ENCODE measurements around the gene DUSP14. TPM values are rescaled to one million over a fixed set of nuclear protein-coding genes. Genes with fewer than 3 reads are reported as not detected.
A peak's percentile ranks its signal among the peaks of the same experiment; 100 is the strongest.

The DUSP14 gene
- total and polyA plus RNA-seq, 9 of the 15 experiments (the other 6 are each of a cell fraction or from before 2014, with no cell fraction given) = 20.2 to 74.0 (median 31.8) TPM

DNA sequence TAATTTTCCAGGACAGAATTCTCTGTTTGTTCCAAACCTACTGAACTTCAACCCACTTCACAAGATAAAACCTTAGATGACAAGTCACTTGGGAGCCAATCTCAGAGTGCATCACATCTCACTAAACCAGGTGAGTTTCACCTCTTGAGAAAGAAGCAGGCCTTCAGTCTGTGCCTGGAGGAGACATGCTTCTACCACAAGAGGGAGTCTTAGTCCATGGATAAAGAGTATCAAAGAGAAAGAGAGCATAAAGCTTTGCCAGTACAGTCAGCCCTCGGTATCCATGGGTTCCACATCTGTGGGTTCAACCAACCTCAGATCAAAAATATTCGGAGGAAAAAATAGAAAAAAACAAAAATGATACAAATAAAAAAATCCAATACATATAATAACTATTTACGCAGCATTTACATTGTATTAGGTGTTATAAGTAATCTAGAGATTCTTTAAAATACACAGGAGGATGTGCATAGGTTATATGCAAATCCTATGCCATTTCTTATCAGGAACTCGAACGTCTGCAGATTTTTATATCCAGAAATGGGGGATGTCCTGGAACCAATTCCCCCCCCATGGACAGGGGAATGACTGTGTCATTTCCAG lies 37.7 kb downstream of the DUSP14 start:
- intact Hi-C loops (cut with micrococcal nuclease) = no loop called here
- ATAC-seq (peak; percentile 90), DNase-seq (ENCODE audit: extremely low read depth in 1 of 4, low spot score in 3 of 4) (peak; percentile 39 to 56 (median 48)), FAIRE-seq (no peak)
- H3K9me1 ChIP-seq (ENCODE audit: control insufficient read depth, insufficient read depth, low read length) = no peaks in the 10 kb centered on the region
- POLR2A ChIA-PET = interaction anchor here (0.6 to 1.2 kb wide), 2 partner anchors 10 to 17 kb away, joined by 3 to 4 read pairs; no protein-coding TSS in a partner anchor
- 36% methylated on average over 5 of the region's 5 CpGs for WGBS (ENCODE audit: insufficient coverage, low coverage, missing lambda C conversion rate)
- BruUV-seq (replicated peaks) = no TSS peak
- in situ Hi-C loops (cut with MboI) = no loop called here
- CTCF ChIA-PET (ENCODE audit: low intra/inter-chr PET ratio) = interaction anchor here (0.6 to 1.1 kb wide), 3 partner anchors 82 to 583 kb away, joined by 3 to 4 read pairs (median 3); partner anchors contain the start of gene SYNRG
- H3K36me3 ChIP-seq (ENCODE audit: control insufficient read depth, insufficient read depth, low read length) = peaks cover 44% of the 10 kb centered on the region; the same call in 2 of the 3 replicates
- H2AFZ ChIP-seq (ENCODE audit: low read depth, low read length) = no peak overlapping the region
- no peaks in the 10 kb centered on the region for H3K9me3 ChIP-seq (replicated peaks; ENCODE audit: control insufficient read depth, insufficient read depth, low read depth, low read length)
- H3K79me2 ChIP-seq (ENCODE audit: control insufficient read depth, insufficient read depth, low read length) = no peaks in the 10 kb centered on the region
- no peak overlapping the region for H3K27ac ChIP-seq (ENCODE audit: extremely low read depth, low read depth, low read length)
- H3K4me1 ChIP-seq (replicated peaks in 1 of 2; ENCODE audit: control insufficient read depth in 2 of 2, insufficient read depth in 2 of 2, low read length in 2 of 2) = no peaks in the 10 kb centered on the region
- H4K20me1 ChIP-seq (replicated peaks; ENCODE audit: control insufficient read depth, insufficient read depth, low read length) = no peaks in the 10 kb centered on the region
- H3K4me2 ChIP-seq (ENCODE audit: insufficient read depth, low read length) = no peak overlapping the region
- no peak overlapping the region for H3K9ac ChIP-seq (ENCODE audit: insufficient read depth in 1 of 2, low read depth in 2 of 2, low read length in 2 of 2)
- no peaks in the 10 kb centered on the region for H3K27me3 ChIP-seq (ENCODE audit: control insufficient read depth in 2 of 2, insufficient read depth in 2 of 2, low read length in 2 of 2)
- H3K4me3 ChIP-seq = no peak overlapping the region
- TF ChIP-seq RAD21 (CRISPR knock-in tag; conservative IDR thresholded peaks at IDR 0.05 in 1 of 2, IDR thresholded peaks at IDR 0.05 in 1 of 2) (peak; percentile 16 to 67; a peak in 2 of 4 replicates), PHB2 (IDR thresholded peaks at IDR 0.05; ENCODE audit: low read depth) (no peak), FOXP1 (CRISPR knock-in tag; IDR thresholded peaks at IDR 0.05) (no peak), TFAM (CRISPR knock-in tag; conservative IDR thresholded peaks at IDR 0.05) (no peak), SMC3 (conservative IDR thresholded peaks at IDR 0.05; ENCODE audit: insufficient read depth, low read depth, low read length) (peak; percentile 49), MTF1 (CRISPR knock-in tag; IDR thresholded peaks at IDR 0.05; ENCODE audit: borderline replicate concordance) (no peak)
- TF ChIP-seq, protein P1, sequence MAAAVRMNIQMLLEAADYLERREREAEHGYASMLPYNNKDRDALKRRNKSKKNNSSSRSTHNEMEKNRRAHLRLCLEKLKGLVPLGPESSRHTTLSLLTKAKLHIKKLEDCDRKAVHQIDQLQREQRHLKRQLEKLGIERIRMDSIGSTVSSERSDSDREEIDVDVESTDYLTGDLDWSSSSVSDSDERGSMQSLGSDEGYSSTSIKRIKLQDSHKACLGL (CRISPR knock-in tag; IDR thresholded peaks at IDR 0.05; ENCODE audit: borderline replicate concordance, poor library complexity, severe bottlenecking) = no peak
- TF ChIP-seq, protein P2, sequence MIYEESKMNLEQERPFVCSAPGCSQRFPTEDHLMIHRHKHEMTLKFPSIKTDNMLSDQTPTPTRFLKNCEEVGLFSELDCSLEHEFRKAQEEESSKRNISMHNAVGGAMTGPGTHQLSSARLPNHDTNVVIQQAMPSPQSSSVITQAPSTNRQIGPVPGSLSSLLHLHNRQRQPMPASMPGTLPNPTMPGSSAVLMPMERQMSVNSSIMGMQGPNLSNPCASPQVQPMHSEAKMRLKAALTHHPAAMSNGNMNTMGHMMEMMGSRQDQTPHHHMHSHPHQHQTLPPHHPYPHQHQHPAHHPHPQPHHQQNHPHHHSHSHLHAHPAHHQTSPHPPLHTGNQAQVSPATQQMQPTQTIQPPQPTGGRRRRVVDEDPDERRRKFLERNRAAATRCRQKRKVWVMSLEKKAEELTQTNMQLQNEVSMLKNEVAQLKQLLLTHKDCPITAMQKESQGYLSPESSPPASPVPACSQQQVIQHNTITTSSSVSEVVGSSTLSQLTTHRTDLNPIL (CRISPR knock-in tag; IDR thresholded peaks at IDR 0.05) = no peak
- TF ChIP-seq, protein P3, sequence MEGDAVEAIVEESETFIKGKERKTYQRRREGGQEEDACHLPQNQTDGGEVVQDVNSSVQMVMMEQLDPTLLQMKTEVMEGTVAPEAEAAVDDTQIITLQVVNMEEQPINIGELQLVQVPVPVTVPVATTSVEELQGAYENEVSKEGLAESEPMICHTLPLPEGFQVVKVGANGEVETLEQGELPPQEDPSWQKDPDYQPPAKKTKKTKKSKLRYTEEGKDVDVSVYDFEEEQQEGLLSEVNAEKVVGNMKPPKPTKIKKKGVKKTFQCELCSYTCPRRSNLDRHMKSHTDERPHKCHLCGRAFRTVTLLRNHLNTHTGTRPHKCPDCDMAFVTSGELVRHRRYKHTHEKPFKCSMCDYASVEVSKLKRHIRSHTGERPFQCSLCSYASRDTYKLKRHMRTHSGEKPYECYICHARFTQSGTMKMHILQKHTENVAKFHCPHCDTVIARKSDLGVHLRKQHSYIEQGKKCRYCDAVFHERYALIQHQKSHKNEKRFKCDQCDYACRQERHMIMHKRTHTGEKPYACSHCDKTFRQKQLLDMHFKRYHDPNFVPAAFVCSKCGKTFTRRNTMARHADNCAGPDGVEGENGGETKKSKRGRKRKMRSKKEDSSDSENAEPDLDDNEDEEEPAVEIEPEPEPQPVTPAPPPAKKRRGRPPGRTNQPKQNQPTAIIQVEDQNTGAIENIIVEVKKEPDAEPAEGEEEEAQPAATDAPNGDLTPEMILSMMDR (IDR thresholded peaks at IDR 0.05 in 2 of 3, conservative IDR thresholded peaks at IDR 0.05 in 1 of 3; ENCODE audit: insufficient read depth in 2 of 3, low read depth in 1 of 3, low read length in 3 of 3) = peak; percentile 66 to 71 (median 69)
